OCI-LY7 (cell line): Measurements from ENCODE around the gene PCDH1.

ENCODE experiments used
- EZH2phosphoT487 ChIP-seq: fragments of 200-600 bp; sonication (generic); IDR thresholded peaks from 2 replicates; pipeline ENCODE4 v1.6.1; 2018; ENCODE audit warnings: low read depth, borderline replicate concordance, mild to moderate bottlenecking, mixed run types, antibody characterized with exemption, low read length, moderate library complexity, mixed read lengths
- TF ChIP-seq, protein P1 (sequence below): fragments of 200-600 bp; sonication (generic); conservative IDR thresholded peaks from 2 replicates; pipeline ENCODE4 v1.5.1; 2014; ENCODE audit warnings: mild to moderate bottlenecking, antibody characterized with exemption, low read length, moderate library complexity, mixed read lengths

- TF ChIP-seq, protein P1, sequence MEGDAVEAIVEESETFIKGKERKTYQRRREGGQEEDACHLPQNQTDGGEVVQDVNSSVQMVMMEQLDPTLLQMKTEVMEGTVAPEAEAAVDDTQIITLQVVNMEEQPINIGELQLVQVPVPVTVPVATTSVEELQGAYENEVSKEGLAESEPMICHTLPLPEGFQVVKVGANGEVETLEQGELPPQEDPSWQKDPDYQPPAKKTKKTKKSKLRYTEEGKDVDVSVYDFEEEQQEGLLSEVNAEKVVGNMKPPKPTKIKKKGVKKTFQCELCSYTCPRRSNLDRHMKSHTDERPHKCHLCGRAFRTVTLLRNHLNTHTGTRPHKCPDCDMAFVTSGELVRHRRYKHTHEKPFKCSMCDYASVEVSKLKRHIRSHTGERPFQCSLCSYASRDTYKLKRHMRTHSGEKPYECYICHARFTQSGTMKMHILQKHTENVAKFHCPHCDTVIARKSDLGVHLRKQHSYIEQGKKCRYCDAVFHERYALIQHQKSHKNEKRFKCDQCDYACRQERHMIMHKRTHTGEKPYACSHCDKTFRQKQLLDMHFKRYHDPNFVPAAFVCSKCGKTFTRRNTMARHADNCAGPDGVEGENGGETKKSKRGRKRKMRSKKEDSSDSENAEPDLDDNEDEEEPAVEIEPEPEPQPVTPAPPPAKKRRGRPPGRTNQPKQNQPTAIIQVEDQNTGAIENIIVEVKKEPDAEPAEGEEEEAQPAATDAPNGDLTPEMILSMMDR = no peak
- no peak for TF ChIP-seq EZH2phosphoT487
These were observed 28.8 kb upstream of the PCDH1 start for GRCh38 chr5:141906972-141907371.
